Lower leg skin (tissue), 4 donors: ENCODE results near the gene TAF3. TPM values are rescaled to one million over a fixed set of nuclear protein-coding genes. Genes with fewer than 3 reads are reported as not detected.
A peak's percentile ranks its signal among the peaks of the same experiment; 100 is the strongest.

Source experiments
- DNase-seq, 2 donors: peaks; one replicate each; pipeline ENCODE4 v3.0.0-alpha.2; 2019; ENCODE audit warnings: low spot score in 2 of 2
- H3K4me3 ChIP-seq: fragments of 200-600 bp; sonication (generic); 2 replicates; pipeline ENCODE4 v1.5.1; 2017; ENCODE audit warnings: mild to moderate bottlenecking, low read depth; ENCODE audit not compliant: poor library complexity, severe bottlenecking
- CTCF ChIP-seq, 3 donors: fragments of 450-650 bp; IDR thresholded peaks; one replicate each; pipeline ENCODE4 v1.5.1; 2016; ENCODE audit warnings: antibody characterized with exemption in 3 of 3, mild to moderate bottlenecking in 3 of 3, moderate library complexity in 2 of 3
- POLR2A ChIP-seq, 2 donors: fragments of 450-650 bp; IDR thresholded peaks; one replicate each; pipeline ENCODE4 v1.6.1; 2016 to 2017; ENCODE audit warnings: antibody characterized with exemption in 2 of 2, mild to moderate bottlenecking in 1 of 2, moderate library complexity in 1 of 2
- WGBS, 2 donors: methylation state at CpG; one replicate each; pipeline ENCODE4 v1.1.5; 2018; 5-methylcytosine and 5-hydroxymethylcytosine counted together
- intact Hi-C: fragments of 100-400 bp; cut with DNase I; formaldehyde crosslinking; loops from one replicate; pipeline ENCODE4 v1.15.0; 2023; ENCODE audit warnings: low total_unique reads
- total RNA-seq, 4 donors: library from RNA; depleted of rRNA; stranded (reverse); fragments of >200 nt; gene quantifications; one replicate each; pipeline ENCODE4 v1.1.0, GENCODE V29; 2016

Gene TAF3
- total RNA-seq, 4 donors from 2014 or later, result 5.0 to 8.3 (median 7.7) TPM

- intact Hi-C loops, result no loop called here
- peak in 1 of 2 donors; percentile 22 for DNase-seq
- WGBS, 2 donors, result 1% methylated on average over 17 of the region's 17 CpGs
Observed at GRCh38 chr10:7819121-7819460, 786 bp downstream of the TAF3 start.

GRCh38 chr10:7824251-7824650, 5.9 kb downstream of the TAF3 start:
- intact Hi-C loops, result no loop called here
- no peak overlapping the region for H3K4me3 ChIP-seq
- TF ChIP-seq CTCF (IDR thresholded peaks at IDR 0.05), result no peak
- no peak for TF ChIP-seq POLR2A (IDR thresholded peaks at IDR 0.05)
- 85% methylated on average over 3 of the region's 3 CpGs for WGBS, 2 donors
- DNase-seq, result no peak

More at GRCh38 chr10:7819121-7819460, 786 bp downstream of the TAF3 start:
- TF ChIP-seq POLR2A (IDR thresholded peaks at IDR 0.05), result no peak
- no peak for TF ChIP-seq CTCF (IDR thresholded peaks at IDR 0.05)
- H3K4me3 ChIP-seq, result peak overlapping the region; percentile 90

- no peak for TF ChIP-seq CTCF (IDR thresholded peaks at IDR 0.05)
- no peak for TF ChIP-seq POLR2A (IDR thresholded peaks at IDR 0.05)
- no peak overlapping the region for H3K4me3 ChIP-seq
- 89 to 92% methylated on average over 4 of the region's 4 CpGs for WGBS, 2 donors
- no peak for DNase-seq
- intact Hi-C loops, result no loop called here
Observed at GRCh38 chr10:7826971-7827370, 8.7 kb downstream of the TAF3 start.

GRCh38 chr10:7829289-7829834, 11.1 kb downstream of the TAF3 start:
- DNase-seq, result no peak
- intact Hi-C loops, result no loop called here
- no peak for TF ChIP-seq POLR2A (IDR thresholded peaks at IDR 0.05)
- no peak for TF ChIP-seq CTCF (IDR thresholded peaks at IDR 0.05)
- 93 to 95% methylated on average over 10 of the region's 10 CpGs for WGBS, 2 donors
- no peak overlapping the region for H3K4me3 ChIP-seq

- DNase-seq, result no peak
- 70 to 88% methylated on average over 1 of the region's 1 CpG for WGBS, 2 donors
Observed at GRCh38 chr10:7832060-7832459, 13.8 kb downstream of the TAF3 start.

GRCh38 chr10:7833210-7833609, 14.9 kb downstream of the TAF3 start:
- intact Hi-C loops, result no loop called here
- TF ChIP-seq CTCF (IDR thresholded peaks at IDR 0.05) (no peak), POLR2A (IDR thresholded peaks at IDR 0.05) (no peak)
- no peak overlapping the region for H3K4me3 ChIP-seq
- DNase-seq, result no peak

More at GRCh38 chr10:7832060-7832459, 13.8 kb downstream of the TAF3 start:
- intact Hi-C loops, result no loop called here
- no peak overlapping the region for H3K4me3 ChIP-seq
- no peak for TF ChIP-seq POLR2A (IDR thresholded peaks at IDR 0.05)
